Measurements from ENCODE around the gene CHKA.

GRCh38 chr11:68014947-68015447, 106.2 kb downstream of the CHKA start:
- TF ChIP-seq CTCF (IDR thresholded peaks at IDR 0.05; ENCODE audit: borderline replicate concordance, extremely low read depth, low read length, poor library complexity, severe bottlenecking), result no peak
- no peak for TF ChIP-seq EZH2 (IDR thresholded peaks at IDR 0.05; ENCODE audit: borderline replicate concordance, low read depth, low read length, severe bottlenecking)

Measured in DND-41 (cell line).